GM19324 (cell line): ENCODE results near the gene GPR161.

ENCODE experiments used
- ATAC-seq: cut with Tn5 transposase; IDR thresholded peaks from one replicate; pipeline ENCODE4 v1.9.1; 2021; ENCODE audit warnings: mild to moderate bottlenecking, moderate library complexity; ENCODE audit not compliant: unreplicated experiment, low FRiP score

GPR161 gene

DNA sequence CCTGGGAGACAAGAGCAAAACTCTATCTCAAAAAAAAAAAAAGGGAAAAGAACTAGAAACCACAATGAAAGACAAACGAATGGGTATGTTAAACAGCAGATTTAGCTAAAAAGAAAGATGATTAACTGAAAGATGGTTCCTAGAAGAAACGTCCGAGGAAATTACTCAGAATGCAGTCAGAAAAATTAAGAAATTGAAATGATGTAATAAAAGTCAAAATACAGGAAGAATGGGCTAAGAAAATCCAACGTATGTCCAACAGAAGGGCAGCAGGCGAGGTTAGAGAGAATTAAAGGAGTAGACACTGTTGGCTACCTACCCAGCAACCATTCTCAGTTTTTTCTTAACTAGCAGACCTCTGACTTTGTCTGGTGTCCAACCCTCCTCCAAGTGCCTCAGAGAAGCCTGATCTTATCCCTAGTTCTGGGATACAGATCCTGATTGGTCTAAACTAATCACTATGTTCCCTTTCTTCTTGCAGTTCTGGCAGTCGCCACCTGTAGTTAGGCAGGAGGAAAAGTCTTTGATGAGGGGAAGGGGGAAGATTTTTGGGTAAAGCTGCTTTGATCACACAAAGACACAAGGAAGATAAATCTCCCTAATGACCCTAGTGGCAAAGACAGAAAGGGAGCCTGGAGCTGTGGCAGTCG, 25.7 kb downstream of the GPR161 start:
- ATAC-seq, result no peak

DNA sequence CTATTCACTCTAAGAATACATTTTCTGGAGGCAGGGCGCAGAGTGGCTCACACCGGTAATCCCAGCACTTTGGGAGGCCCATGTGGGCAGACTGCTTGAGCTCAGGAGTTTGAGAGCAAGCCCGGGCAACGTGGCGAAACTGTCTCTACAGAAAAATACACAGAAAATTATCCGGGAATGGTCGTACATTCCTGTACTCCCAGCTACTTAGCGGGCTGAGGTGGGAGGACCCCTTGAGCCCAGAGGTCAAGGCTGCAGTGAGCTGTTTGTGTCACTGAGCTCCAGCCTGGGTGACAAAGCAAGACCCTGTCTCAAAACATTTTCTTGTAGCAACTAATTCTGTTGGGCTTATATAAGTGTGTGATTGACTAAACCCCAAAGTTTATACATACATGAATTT, 30.5 kb downstream of the GPR161 start:
- ATAC-seq, result no peak

DNA sequence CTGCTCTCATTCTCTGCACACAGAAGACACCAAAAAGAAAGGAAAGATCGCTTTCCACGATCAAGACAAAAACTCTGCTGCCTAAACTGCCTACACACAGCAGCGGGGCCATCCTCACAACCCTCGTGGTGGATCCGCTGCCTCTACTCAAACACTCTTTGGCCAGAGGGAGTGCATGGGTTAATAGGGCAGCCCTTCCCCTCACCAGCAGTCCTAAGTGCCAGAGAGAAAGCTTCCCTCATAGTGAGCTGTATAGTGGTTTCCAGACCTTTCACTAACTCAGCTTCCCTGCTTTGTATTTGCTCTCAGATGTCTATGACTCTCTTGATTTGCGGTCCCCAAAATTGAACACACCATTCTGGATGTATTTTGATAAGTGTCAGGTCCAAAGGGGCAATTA, 30.9 kb downstream of the GPR161 start:
- no peak for ATAC-seq

DNA sequence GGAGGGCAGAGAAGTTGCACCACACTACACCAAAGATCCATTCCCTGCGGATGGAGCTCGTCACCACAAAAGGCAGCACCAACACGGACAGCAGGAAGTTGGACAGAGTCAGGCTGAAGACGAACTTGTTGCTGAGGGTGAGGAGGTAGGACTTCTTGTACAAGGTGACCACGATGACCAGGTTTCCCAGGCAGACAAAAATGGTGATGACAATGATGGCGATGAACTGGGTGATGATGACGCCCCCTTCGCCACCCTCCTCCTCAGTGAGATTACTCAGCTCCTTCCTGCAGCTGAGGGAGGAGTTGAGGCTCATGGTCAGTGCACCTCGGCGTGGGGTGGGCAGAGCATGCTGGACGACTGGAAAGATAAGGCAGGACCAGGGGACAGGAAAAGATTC, 32.2 kb downstream of the GPR161 start:
- ATAC-seq, result no peak

DNA sequence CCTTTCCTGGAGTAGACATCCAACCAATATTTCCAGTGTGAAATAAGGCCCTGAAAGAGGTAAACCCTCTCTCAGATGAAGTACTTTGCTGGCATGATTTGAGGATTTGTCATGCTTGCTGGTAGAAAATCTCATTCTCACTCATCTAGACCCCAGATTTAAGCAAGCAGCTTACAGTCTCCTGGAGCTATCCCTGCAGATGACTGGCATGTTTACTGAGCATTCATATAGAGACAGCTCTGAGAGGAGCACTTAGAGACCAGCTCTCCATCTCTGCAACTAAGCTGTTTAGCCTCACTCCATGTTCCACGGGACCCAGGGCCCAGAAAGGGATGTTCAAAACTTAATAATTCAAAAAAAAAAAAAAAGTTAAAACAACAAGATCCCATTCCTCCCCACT, 34.2 kb downstream of the GPR161 start:
- ATAC-seq, result no peak

DNA sequence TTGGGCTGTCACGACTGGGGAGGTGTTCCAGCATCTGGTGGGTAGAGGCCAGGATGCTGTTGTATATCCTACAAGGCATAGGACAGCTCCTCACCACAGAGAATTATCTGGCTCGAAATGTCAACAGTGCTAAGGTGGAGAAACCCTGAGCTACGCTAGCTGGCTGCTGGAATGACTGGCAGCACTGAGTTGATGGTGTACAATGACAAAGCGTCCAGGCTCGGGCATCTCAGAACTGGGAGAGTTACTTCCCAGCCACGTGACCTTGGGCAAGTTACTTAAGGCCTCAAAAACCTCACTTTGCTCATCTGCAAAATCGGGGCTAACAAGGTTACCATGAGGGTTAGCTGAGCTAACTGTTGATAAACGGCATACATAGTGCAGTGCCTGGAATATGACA, 35.4 kb downstream of the GPR161 start:
- ATAC-seq, result no peak

DNA sequence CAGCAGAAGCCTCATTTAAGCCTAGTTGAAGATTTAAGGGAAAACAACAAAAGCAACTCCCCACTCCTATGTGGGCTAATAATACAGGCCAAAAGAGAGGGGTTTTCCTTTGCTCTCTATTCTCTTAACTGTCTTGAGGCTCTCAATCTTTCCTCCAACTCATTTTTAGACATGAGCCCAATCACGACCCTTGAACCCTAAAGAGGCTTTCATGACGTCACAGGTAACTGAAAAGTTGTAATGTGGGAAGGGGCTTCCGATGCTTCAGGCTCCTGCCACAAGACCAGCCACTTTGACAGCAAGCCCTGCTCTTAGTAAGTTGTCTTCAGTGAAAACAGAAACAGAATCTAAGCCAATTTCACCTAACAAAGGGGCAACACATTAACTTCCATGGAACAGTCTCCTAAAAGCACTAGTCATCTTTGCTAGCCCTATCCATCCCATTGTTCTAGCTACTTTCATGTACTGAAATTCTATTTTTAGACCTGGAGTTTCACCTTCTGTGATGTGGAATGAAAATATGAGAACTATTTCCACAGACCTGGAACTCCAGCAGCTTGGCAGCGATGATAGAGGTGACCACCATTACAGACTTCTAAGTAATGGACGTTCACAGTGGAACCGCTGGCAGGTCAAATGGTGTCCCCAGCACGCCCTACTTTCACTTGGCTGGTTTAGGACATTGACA, 36.3 kb downstream of the GPR161 start:
- no peak for ATAC-seq

DNA sequence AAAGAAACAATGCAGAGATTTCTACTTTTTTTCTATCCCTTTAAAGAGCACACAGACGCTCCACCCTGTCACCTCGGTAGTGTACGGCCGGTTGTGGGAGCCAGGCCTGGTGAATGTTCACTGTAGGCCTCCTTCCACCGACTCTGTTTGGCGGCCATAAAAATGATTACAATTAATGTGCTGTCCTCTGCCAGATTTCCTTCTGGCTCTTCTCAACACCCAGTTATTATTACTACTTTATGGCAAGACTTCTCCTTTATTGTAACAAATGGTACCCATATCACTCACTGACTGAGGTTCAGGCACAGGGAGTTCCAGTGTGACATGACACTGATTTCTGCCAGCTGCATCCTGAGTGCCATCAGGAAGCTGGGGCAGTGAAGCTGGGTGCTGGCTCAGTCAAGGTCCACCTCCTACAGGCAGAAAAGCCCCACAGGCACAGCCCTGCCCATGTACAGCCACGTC, 37.4 kb downstream of the GPR161 start:
- ATAC-seq, result no peak

DNA sequence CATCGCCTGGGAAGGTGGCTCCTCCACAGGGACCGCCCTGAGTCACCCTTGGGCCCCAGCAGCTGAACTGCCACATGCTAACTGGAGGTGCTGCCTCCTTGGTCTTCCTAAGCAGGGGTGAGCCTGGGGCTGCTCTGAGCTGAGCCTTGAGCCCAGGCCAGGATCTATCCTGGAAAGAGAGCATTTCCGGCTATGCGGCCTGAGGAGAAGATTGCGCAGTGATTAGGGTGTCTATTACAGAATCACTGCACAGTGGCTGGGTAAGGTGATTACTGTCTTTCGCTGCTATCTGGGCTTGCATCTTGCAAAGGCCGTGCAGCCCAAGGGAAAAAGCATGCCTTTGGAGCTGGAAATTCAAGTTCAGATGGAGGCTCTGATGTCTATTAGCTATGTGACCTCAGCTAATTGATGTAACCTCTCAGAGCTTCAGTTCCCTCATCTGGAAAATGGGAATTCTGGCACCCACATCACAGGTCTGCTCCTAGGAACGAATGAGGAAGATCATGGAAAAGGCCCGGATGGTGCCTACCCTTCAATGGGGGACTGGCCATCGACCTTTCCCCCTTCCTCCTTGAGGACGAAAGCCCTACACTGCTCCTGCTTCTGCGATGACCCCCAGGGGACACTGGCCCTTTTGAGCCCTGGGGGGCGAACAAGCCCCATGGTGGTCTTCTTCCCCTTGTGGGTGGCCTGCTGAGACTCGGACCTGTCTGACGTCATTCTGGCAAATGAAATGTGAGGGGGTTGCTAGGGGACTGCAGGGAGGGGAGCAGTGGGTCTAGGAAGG, 38.0 kb downstream of the GPR161 start:
- ATAC-seq, result no peak

DNA sequence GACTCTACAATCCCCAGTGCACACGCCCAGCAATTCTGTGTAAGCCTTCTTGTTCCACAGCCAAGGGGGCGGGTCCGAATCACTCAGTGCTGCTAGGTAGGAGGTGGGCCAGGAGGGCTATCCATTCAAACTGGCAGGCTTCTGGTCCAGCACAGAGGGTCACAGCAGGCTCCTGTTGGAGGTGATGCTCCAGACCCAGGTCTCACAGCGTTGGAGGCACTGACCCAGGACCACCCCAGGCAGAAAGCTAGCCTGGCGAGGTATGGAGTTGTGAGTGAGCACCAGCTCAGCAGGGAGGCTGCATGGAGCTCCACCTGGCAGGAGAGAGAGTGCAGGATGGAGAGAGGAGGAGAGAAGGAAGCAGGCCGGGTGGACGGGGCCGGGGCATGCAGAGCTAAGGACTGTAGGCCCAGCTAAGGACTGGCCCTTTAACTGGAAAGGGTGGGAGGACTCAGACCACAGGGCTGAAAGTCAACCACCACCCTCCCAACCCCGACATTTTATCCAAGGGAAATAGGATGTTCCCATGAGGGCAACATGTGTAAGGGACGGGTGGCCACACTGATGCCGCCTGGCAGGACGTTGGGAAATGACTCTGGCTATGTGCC, 38.7 kb downstream of the GPR161 start:
- no peak for ATAC-seq

DNA sequence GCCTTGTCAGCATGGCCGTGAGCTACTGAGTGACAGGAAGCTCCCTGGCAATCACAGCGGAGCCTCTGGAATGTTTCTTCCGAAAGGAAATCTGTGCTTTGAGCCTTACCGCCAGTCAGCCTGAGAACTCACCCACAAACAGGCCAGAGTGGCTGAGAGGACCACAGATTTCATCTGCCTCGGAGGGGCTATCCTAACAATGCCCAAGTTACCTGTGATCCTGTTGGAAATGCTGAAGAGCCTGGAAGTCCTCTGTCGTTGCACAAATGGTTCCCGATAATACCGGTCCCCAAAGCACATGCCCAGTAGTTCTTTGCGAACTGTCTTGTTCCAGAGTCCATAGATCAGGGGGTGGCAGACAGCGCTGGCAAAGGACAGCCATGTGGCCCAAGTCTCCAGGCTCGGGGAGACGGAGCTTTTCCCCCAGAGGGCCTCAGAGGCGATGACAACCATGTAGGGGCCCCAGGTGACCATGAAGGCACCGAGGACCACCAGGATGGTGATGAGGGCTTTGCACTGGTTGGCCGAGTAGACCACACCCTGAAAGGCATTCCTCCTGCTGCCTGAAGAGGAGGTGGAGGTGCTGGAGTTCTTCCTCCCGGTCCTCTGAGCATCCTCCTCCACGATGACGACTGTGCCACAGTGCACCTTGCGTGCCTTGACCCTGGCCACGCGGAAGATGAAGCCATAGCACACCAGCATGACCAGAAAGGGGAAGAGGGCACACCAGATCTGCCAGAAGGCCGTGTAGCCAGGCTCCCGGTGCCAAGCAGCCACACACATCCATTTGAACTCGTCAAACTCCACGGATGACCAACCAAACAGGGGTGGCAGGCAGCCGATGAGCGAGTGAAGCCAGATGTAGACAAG, 40.2 kb downstream of the GPR161 start:
- ATAC-seq, result no peak

DNA sequence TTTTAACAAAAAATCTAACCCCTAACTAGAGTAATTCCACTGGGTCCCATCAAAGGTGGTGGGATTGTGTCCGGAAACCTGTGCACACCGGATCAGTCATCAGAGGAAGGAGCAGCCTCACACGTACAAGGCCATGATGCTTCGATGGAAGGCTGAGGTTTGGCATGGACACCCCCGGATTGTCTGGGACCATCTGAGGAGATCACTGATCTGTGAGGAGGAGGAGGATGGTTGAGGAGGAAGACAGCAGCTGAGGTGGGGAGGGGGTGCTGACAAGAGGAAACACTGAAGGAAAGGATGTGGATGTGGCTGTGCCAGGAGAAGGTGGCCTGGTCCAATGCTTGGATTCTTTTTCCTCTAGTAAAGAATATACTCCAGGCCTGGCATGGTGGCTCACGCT, 41.3 kb downstream of the GPR161 start:
- ATAC-seq, result no peak

DNA sequence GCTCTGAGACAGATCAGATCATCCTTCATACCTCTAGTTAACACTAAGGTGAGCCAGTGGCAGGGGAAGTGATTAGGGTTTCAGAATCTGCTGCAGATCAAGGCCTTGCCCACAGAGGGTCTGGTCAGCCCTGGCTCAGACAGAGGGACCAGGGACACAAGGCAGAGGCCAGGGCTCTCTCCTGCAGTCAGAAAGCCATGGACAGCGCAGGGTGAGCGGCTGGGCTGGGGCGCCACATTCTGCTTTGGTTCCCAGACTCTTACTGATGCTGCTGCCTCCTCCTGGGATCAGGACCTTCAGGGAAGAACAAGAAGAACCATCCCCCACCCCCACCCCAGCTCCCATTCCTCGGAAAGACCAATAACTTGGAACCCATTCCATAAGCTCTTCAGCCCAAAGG, 43.1 kb downstream of the GPR161 start:
- ATAC-seq, result no peak

DNA sequence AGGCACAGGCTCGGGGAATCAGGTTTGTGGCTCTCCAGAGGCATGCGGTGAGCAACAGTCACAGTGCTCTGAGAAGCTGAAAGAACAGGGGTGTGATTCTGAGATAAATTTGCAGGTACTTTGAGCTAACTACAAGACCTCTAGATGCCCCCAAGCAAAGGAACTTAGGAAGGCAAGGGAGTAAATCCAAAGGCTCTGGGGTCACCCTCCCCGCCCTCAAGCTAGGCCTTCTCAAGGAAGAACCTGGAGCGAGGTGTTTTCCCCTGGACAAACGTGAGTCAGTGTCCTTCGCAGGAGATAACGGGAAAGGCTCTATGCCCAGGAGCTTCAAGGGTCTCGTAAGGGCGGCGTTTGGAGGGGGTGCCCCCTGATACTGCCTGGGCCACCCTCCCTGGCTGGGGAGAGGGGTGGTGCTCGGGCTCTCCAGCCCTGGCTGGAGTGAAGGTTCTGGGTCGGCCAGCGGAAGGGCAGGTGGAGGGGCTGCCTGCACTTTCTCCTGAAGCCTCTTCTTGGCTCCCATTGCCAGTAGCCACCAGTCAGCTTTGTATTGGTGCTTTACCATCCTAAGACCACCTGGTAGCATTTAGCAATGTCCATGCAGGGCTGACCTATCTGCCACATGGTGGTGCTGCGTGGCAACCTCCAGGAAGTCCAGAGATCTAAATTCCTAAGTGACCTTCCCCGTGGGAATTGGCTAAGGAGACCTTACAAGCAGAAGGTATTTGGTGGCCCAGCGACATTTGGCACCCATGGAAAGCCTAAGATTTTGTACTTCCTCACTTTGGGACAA, 44.0 kb downstream of the GPR161 start:
- no peak for ATAC-seq

DNA sequence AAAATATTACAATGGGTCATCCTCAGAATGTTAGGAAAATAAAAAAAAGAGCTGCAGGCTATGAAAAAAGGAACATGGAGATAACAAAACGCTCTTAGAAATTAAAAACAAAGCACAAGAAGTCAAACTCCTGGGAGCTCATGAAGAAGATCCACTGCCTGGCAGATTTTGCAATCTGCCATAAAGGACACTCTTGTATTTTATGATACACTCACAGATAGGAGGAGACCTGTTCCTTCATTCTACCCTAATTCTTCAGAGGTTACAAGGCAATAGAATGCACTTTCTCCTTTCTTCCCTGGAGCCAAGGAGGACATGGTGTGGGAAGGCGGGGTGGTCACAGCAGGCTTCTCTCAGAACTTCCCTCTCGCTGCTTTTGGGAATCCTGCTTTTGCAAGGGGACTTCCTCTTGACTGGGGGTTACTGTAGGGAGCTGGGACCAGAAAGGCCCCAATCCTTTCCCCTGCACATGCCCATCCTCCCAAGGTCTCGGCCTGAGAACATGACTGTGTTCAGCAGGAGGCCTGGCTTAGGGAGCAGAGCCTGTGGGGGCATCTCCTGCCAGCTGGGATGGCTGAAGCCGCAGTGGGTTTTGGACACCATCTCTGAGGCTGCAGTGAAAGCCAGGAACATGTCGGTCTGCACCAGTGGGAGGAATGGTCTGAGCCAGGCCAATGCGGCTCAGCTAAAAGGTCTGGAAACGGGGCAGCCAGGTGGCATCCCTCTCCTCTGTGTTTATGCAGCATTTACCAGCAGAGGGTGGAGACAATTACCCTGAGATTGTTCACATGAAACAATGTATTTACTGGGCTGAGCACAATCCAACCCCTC, 44.8 kb downstream of the GPR161 start:
- ATAC-seq, result no peak

DNA sequence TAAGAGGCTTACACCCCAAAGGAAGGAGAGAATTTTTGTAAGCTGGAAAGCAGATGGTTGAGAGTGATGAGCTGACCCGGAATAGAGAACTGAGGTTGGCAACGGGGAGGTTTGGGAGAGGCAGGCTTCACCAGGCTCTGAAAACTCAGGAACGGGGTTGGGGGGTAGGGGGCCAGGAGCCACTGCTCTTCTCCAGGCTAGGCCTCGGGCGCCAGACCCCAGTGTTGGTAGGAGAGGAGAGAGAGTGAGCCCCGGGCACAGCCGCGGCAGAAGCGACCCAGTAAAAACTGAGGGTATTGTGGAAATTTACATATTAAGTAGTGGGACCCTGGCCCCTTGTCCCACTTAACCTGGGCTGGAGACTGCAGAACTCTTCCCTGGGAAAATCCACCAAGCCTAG, 45.7 kb downstream of the GPR161 start:
- no peak for ATAC-seq

DNA sequence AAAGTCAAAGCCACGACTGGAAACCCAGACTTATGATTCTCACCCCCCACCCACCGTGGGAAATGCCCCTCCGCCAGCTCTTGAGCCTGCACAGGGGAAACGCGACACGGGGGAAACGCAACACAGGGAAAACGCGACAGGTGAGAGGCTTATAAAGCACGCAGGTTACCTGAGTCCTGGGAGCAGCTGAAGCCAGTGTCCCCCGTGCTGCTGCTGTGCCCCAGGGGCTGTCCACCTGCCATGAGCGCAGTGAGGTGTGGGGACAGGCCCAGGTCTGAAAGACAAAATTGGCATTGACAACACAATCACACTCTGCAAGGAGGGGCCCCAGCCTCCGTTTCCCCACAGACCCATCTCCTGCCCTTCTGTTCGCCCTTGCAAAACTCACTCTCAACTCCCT, 46.3 kb downstream of the GPR161 start:
- ATAC-seq, result no peak

DNA sequence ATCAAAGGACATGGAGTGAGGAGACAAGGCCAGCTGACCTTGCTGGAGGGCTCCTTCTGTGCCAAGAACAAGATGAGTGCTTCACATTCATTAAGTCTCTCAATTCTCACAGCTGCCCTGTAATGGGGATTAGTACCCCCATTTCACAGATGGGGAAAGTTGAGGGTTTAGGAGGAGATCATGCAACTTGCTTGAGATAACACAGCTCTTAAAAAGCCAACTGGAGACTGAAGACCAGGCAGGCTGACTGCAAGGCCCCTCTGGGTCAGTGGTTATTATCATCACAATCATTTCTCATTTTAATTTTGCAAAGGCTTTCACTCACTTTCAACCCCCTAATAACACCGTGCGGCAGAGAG, 46.8 kb downstream of the GPR161 start:
- ATAC-seq, result no peak
